ENCODE measurements around the gene SH3BGR.

GRCh38 chr21:39444421-39445180 lies 7.2 kb upstream of the SH3BGR start:
- TF ChIP-seq CTCF (IDR thresholded peaks at IDR 0.05; ENCODE audit: extremely low read depth in 1 of 2, insufficient read depth in 1 of 2, low read depth in 1 of 2, low read length in 2 of 2) (no peak), MYC (IDR thresholded peaks at IDR 0.05; ENCODE audit: low read depth, low read length) (no peak), POLR2A (IDR thresholded peaks at IDR 0.05; ENCODE audit: low read depth, low read length) (no peak), EZH2 (IDR thresholded peaks at IDR 0.05; ENCODE audit: borderline replicate concordance, low read depth, low read length, severe bottlenecking) (no peak), POLR2AphosphoS5 (IDR thresholded peaks at IDR 0.05; ENCODE audit: insufficient read depth, low read depth, low read length) (no peak), JUN (IDR thresholded peaks at IDR 0.05; ENCODE audit: borderline replicate concordance, insufficient read depth, insufficient read length, low read depth) (no peak)

All from endothelial cell of umbilical vein (primary cell).